DMS114 treated with DMSO at 0.1 percent for 48 hours (cell line): Measurements from ENCODE around the gene SLC43A2.
"Not testable (repeated sequence)": the region's sequence is repeated elsewhere in the genome, so short reads cannot be mapped to it uniquely, and the experiment has no call there.

ENCODE experiments used
- DNase-seq: peaks from one replicate; lab custom pipeline; 2025; ENCODE audit not compliant: unreplicated experiment; lab: John Stamatoyannopoulos, UW

The SLC43A2 gene

GRCh38 chr17:1590747-1591473 is 37.7 kb downstream of the SLC43A2 start:
- DNase-seq, result no peak

GRCh38 chr17:1590029-1590746 is 38.4 kb downstream of the SLC43A2 start:
- DNase-seq, result no peak

GRCh38 chr17:1588821-1589585 is 39.6 kb downstream of the SLC43A2 start:
- DNase-seq, result no peak

- DNase-seq, result no peak
These were observed 44.5 kb downstream of the SLC43A2 start for GRCh38 chr17:1584167-1584566.

GRCh38 chr17:1583556-1583955 is 45.1 kb downstream of the SLC43A2 start:
- DNase-seq, result no peak

- no peak for DNase-seq
These were observed 46.3 kb downstream of the SLC43A2 start for GRCh38 chr17:1582374-1582773.

GRCh38 chr17:1580979-1581676 is 47.5 kb downstream of the SLC43A2 start:
- no peak for DNase-seq

GRCh38 chr17:1578029-1578428 is 50.6 kb downstream of the SLC43A2 start:
- no peak for DNase-seq

- DNase-seq, result no peak
These were observed 51.0 kb downstream of the SLC43A2 start for GRCh38 chr17:1577583-1578013.

GRCh38 chr17:1577182-1577581 is 51.5 kb downstream of the SLC43A2 start:
- no peak for DNase-seq

GRCh38 chr17:1576500-1576899 is 52.1 kb downstream of the SLC43A2 start:
- no peak for DNase-seq

- DNase-seq, result no peak
These were observed 53.8 kb downstream of the SLC43A2 start for GRCh38 chr17:1574697-1575471.

- DNase-seq, result no peak
These were observed 54.5 kb downstream of the SLC43A2 start for GRCh38 chr17:1573932-1574696.

- DNase-seq, result not testable (repeated sequence)
These were observed 56.0 kb downstream of the SLC43A2 start for GRCh38 chr17:1572646-1573045.

- DNase-seq, result no peak
These were observed 57.3 kb downstream of the SLC43A2 start for GRCh38 chr17:1571341-1571704.

- DNase-seq, result no peak
These were observed 59.5 kb downstream of the SLC43A2 start for GRCh38 chr17:1568950-1569810.

GRCh38 chr17:1566505-1567199 is 62.0 kb downstream of the SLC43A2 start:
- DNase-seq, result no peak

GRCh38 chr17:1565877-1566276 is 62.8 kb downstream of the SLC43A2 start:
- DNase-seq, result no peak
